ENCODE data around the gene FAM174C. TPM values are rescaled to one million over a fixed set of nuclear protein-coding genes. Genes with fewer than 3 reads are reported as not detected.
A peak's percentile ranks its signal among the peaks of the same experiment; 100 is the strongest.

FAM174C gene
- total RNA-seq, 1 experiment from 2014 or later = 77.1 TPM

DNA sequence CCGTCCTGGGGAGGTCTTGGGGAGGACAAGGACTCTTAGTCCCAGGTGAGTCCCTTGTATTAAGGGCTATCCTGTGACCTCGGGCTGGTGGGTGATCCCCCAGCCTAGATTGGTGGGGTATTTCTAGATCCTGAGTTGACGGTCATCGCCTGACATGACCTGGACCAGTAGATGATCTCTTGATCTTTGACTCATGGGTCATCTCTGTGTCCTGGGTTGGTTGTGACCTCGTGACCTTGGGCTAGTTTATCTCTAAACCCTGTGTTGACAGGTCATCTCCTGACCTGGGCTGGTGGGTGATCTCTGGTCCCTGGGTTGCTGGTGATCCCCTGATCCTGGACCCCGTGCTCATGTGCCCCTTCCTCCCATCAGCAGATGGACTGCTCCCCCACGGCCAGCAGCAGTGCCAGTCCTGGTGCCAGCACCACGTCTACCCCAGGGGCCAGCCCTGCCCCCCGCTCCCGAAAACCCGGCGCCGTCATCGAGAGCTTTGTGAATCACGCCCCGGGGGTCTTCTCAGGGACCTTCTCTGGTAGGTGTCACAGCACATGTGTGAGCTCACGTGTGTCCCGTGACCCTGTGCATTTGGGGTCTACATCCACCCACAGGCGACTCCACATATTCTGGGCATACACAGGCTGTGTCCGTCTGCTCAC lies 20.7 kb upstream of the FAM174C start:
- Histone ChIP-seq H3K9me3 (ENCODE audit: control insufficient read depth in 1 of 2, insufficient read depth in 1 of 2, low read depth in 1 of 2, low read length in 2 of 2) (no peaks in the 10 kb centered on the region), H3K4me3 (replicated peaks in 1 of 2; ENCODE audit: low read depth in 1 of 2, low read length in 2 of 2) (no peak overlapping the region), H2AFZ (ENCODE audit: low read depth, low read length, poor library complexity, severe bottlenecking) (no peak overlapping the region), H4K20me1 (ENCODE audit: insufficient read depth) (peaks cover 3% of the 10 kb centered on the region; the same call in 1 of the 2 replicates), H3K4me2 (ENCODE audit: low read length) (no peak overlapping the region), H3K27ac (ENCODE audit: low read depth, low read length) (peak overlapping the region; percentile 99; the same call in 1 of the 2 replicates), H3K79me2 (ENCODE audit: insufficient read depth, low read length) (peaks cover 81% of the 10 kb centered on the region), H3K36me3 (ENCODE audit: control insufficient read depth in 1 of 2, insufficient read depth in 2 of 2, low read length in 2 of 2) (peaks cover 30 to 54% of the 10 kb centered on the region in 2 experiments), H3K9ac (ENCODE audit: low read length) (0 out of 2 replicates have a peak overlapping the region, but pooled peaks have one; percentile 17), H3K9me2 (ENCODE audit: insufficient read depth) (no peaks in the 10 kb centered on the region), H3K4me1 (ENCODE audit: control insufficient read depth in 1 of 2, insufficient read depth in 2 of 2, low read length in 2 of 2) (peaks cover 33 to 86% of the 10 kb centered on the region in 2 experiments), H3K27me3 (ENCODE audit: insufficient read depth, low read length) (no peaks in the 10 kb centered on the region)
- ChIA-PET POLR2A (interaction anchor here (2.7 to 3.5 kb wide), 2 partner anchors 12 to 14 kb away, joined by 15 to 29 read pairs; partner anchors contain the start of gene CIRBP), CTCF (interaction anchor here (1.4 to 2.3 kb wide), 2 partner anchors 11 to 12 kb away, joined by 4 to 16 read pairs; no protein-coding TSS in a partner anchor), RAD21 (ENCODE audit: low non-redundant PET in 1 of 2, low total read pairs in 2 of 2, uncharacterized antibody in 2 of 2, unreplicated experiment in 2 of 2) (no interaction called here)
- no TSS peak for BruUV-seq (replicated peaks)
- no peak for DNase-seq (ENCODE audit: low read depth, low spot score)
- TF ChIP-seq POLR2AphosphoS5 (IDR thresholded peaks at IDR 0.05; ENCODE audit: low read depth, low read length) = no peak
- TF ChIP-seq EZH2phosphoT487 (IDR thresholded peaks at IDR 0.05; ENCODE audit: borderline replicate concordance) = no peak
- no peak for TF ChIP-seq CTCF (IDR thresholded peaks at IDR 0.05 in 2 of 3, conservative IDR thresholded peaks at IDR 0.05 in 1 of 3; ENCODE audit: borderline replicate concordance in 1 of 3, insufficient read depth in 1 of 3, low read depth in 2 of 3, low read length in 2 of 3)
- TF ChIP-seq, protein P1, sequence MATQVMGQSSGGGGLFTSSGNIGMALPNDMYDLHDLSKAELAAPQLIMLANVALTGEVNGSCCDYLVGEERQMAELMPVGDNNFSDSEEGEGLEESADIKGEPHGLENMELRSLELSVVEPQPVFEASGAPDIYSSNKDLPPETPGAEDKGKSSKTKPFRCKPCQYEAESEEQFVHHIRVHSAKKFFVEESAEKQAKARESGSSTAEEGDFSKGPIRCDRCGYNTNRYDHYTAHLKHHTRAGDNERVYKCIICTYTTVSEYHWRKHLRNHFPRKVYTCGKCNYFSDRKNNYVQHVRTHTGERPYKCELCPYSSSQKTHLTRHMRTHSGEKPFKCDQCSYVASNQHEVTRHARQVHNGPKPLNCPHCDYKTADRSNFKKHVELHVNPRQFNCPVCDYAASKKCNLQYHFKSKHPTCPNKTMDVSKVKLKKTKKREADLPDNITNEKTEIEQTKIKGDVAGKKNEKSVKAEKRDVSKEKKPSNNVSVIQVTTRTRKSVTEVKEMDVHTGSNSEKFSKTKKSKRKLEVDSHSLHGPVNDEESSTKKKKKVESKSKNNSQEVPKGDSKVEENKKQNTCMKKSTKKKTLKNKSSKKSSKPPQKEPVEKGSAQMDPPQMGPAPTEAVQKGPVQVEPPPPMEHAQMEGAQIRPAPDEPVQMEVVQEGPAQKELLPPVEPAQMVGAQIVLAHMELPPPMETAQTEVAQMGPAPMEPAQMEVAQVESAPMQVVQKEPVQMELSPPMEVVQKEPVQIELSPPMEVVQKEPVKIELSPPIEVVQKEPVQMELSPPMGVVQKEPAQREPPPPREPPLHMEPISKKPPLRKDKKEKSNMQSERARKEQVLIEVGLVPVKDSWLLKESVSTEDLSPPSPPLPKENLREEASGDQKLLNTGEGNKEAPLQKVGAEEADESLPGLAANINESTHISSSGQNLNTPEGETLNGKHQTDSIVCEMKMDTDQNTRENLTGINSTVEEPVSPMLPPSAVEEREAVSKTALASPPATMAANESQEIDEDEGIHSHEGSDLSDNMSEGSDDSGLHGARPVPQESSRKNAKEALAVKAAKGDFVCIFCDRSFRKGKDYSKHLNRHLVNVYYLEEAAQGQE (IDR thresholded peaks at IDR 0.05; ENCODE audit: low read depth) = no peak
- no peak for TF ChIP-seq YY1 (IDR thresholded peaks at IDR 0.05; ENCODE audit: extremely low read depth, insufficient replicate concordance, low read depth, low read length)
- no peak for TF ChIP-seq MAX (IDR thresholded peaks at IDR 0.05)
- TF ChIP-seq, protein P2, sequence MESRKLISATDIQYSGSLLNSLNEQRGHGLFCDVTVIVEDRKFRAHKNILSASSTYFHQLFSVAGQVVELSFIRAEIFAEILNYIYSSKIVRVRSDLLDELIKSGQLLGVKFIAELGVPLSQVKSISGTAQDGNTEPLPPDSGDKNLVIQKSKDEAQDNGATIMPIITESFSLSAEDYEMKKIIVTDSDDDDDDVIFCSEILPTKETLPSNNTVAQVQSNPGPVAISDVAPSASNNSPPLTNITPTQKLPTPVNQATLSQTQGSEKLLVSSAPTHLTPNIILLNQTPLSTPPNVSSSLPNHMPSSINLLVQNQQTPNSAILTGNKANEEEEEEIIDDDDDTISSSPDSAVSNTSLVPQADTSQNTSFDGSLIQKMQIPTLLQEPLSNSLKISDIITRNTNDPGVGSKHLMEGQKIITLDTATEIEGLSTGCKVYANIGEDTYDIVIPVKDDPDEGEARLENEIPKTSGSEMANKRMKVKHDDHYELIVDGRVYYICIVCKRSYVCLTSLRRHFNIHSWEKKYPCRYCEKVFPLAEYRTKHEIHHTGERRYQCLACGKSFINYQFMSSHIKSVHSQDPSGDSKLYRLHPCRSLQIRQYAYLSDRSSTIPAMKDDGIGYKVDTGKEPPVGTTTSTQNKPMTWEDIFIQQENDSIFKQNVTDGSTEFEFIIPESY (IDR thresholded peaks at IDR 0.05; ENCODE audit: extremely low read depth, insufficient replicate concordance, low read length) = no peak
- no peak for TF ChIP-seq JUND (IDR thresholded peaks at IDR 0.05)
- no peak for TF ChIP-seq EZH2 (IDR thresholded peaks at IDR 0.05)
- no peak for ATAC-seq
- intact Hi-C loops (cut with micrococcal nuclease) = no loop called here
